ENCODE measurements around the gene IL36RN.

IL36RN gene

GRCh38 chr2:113112871-113113270, 53.9 kb downstream of the IL36RN start:
- TF ChIP-seq CTCF (IDR thresholded peaks at IDR 0.05; ENCODE audit: low read depth, low read length) = no peak
- Histone ChIP-seq H3K9me3 (no peaks in the 10 kb centered on the region), H3K4me1 (no peaks in the 10 kb centered on the region), H3K27me3 (no peaks in the 10 kb centered on the region), H3K36me3 (no peaks in the 10 kb centered on the region), H3K4me3 (ENCODE audit: low read depth, low read length) (no peak overlapping the region)
- no peak for DNase-seq

DNA sequence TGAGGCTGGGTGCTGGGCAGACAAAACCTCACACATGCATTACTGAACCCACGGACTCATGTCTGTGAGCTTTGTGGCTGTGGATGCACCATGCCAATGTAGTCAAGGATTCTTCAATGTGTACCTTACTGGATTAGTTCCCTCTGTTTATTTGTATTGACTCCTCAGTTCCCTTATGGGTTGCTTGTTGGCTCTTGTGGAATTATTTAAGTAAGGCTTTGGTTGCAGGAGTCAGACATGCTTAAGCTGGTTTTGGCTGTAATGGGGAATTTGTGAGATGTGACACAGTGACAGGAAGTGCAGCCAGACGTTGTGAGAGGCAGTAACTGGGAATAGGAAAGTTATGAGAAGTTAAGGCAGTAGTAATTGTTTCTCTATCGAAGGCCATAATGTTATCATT, 54.8 kb downstream of the IL36RN start:
- Histone ChIP-seq H3K4me3 (ENCODE audit: low read depth, low read length) (no peak overlapping the region), H3K4me1 (no peaks in the 10 kb centered on the region), H3K36me3 (no peaks in the 10 kb centered on the region), H3K27me3 (no peaks in the 10 kb centered on the region), H3K9me3 (no peaks in the 10 kb centered on the region)
- no peak for TF ChIP-seq CTCF (IDR thresholded peaks at IDR 0.05; ENCODE audit: low read depth, low read length)
- DNase-seq = no peak

Data from BE2C (cell line).